Adrenal gland (tissue), 5 donors: Measurements from ENCODE around the gene NPIPB8.

Source experiments
- CTCF ChIP-seq, 6 experiments: fragments of 450-650 bp in 4 of 6; fragments of 200-600 bp in 2 of 6; sonication (generic) in 1 of 6; IDR thresholded peaks; 1 replicate in 5 of 6; 2 replicates in 1 of 6; pipeline versions ENCODE4 v1.5.1 to v1.8.0; 2016 to 2021; ENCODE audit warnings: antibody characterized with exemption in 6 of 6, mild to moderate bottlenecking in 2 of 6, moderate library complexity in 1 of 6
- POLR2A ChIP-seq, 2 donors: fragments of 450-650 bp; IDR thresholded peaks; one replicate each; pipeline ENCODE4 v1.6.1; 2017; ENCODE audit warnings: antibody characterized with exemption in 2 of 2, mild to moderate bottlenecking in 2 of 2, moderate library complexity in 1 of 2
- donor health status: DM: no; HTN: no; CAD: no.

DNA sequence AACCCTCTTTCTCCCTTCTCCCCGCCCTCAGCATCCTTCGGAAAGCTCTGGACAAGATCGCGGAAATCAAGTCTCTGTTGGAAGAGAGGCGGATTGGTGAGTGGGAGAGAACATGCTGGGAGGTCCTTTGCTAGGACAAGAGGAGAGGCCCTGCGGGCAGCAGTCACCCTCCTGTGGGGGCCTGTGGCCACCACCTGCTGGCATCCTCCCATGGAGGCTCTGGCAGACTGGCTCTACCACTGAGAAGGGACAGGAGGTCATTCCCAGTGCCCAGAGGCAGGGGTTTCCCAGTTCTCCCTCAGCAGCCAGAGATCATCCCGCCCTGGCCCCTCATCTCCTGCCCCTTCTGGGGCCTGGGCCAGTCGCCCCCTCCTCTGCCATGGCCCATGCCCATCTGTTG, 48.8 kb upstream of the NPIPB8 start:
- TF ChIP-seq CTCF (IDR thresholded peaks at IDR 0.05) (no peak), POLR2A (IDR thresholded peaks at IDR 0.05) (no peak)
